NT2/D1 (cell line): ENCODE data around the gene MOB2.

Experiments
- DNase-seq: peaks from one replicate; pipeline ENCODE4 v3.0.0-alpha.2; 2011; ENCODE audit warnings: low read depth, low spot score
- H3K27me3 ChIP-seq: 2 replicates; pipeline ENCODE4 v1.6.0; 2011; ENCODE audit warnings: mild to moderate bottlenecking; ENCODE audit not compliant: insufficient read length, insufficient read depth
- H3K36me3 ChIP-seq: 2 replicates; pipeline ENCODE4 v1.6.1; 2011; ENCODE audit warnings: mild to moderate bottlenecking, low read length, mixed read lengths; ENCODE audit not compliant: insufficient read depth, insufficient read length
- H3K4me1 ChIP-seq: 2 replicates; pipeline ENCODE4 v1.5.1; 2011; ENCODE audit not compliant: insufficient read depth, insufficient read length
- H3K4me3 ChIP-seq: 2 replicates; pipeline ENCODE4 v1.5.1; 2011; ENCODE audit warnings: low read depth; ENCODE audit not compliant: insufficient read length
- H3K9ac ChIP-seq: 2 replicates; pipeline ENCODE4 v1.6.0; 2011; ENCODE audit warnings: low read depth; ENCODE audit not compliant: insufficient read length
- H3K9me3 ChIP-seq: 2 replicates; pipeline ENCODE4 v1.5.1; 2011; ENCODE audit warnings: mild to moderate bottlenecking, low read length; ENCODE audit not compliant: insufficient read depth
- SUZ12 ChIP-seq: IDR thresholded peaks from 2 replicates; pipeline ENCODE4 v1.6.1; 2011; ENCODE audit not compliant: insufficient read length, insufficient read depth; ENCODE audit errors: extremely low read depth
- YY1 ChIP-seq: IDR thresholded peaks from 2 replicates; pipeline ENCODE4 v1.6.1; 2011; ENCODE audit not compliant: insufficient read length, insufficient read depth
- ZNF274 ChIP-seq: IDR thresholded peaks from 2 replicates; pipeline ENCODE4 v1.6.1; 2011; ENCODE audit warnings: mild to moderate bottlenecking, low read depth, low read length

The MOB2 gene

DNA sequence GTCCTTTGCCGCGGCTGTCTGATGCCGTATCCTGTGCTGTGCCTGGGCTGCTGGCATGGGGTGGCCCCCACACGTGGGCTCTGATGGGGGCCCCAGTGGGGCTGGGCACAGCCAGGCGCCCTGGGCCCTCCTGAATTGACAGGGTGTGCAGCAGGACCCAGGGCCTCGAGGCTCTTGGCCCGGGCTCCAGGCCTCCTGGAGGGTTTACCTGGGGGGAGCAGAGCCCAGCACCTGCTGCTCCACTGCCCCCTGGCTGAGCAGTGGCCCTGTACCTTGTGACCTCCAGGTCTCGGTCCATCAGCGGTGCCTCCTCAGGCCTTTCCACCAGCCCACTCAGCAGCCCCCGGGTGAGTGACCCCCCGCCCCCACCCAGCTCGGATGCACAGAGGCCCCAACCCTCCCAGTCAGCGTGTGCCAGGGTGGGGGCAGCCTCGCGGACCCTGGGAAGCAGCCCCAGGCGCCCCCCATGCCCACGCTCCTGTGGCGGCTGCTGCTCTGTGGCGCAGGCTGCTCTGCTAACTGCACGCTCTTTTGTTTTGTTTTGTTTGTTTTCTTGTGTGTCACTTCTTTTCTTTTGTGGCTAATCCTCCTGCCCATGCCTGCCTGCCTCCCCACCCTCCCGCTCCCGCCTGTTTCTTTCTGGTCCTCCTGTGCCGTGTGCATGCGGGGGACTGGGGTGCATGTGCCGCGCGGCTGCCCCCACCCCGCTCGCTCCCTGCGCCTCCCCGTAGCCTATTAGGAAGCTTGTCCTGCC is 36.9 kb downstream of the MOB2 start:
- H3K27me3 ChIP-seq = no peaks in the 10 kb centered on the region
- H3K4me1 ChIP-seq = peaks cover 8% of the 10 kb centered on the region
- no peak overlapping the region for H3K4me3 ChIP-seq
- H3K36me3 ChIP-seq = no peaks in the 10 kb centered on the region
- TF ChIP-seq SUZ12 (no peak), ZNF274 (no peak), YY1 (no peak)
- no peak overlapping the region for H3K9ac ChIP-seq
- DNase-seq = no peak
- H3K9me3 ChIP-seq = no peaks in the 10 kb centered on the region

DNA sequence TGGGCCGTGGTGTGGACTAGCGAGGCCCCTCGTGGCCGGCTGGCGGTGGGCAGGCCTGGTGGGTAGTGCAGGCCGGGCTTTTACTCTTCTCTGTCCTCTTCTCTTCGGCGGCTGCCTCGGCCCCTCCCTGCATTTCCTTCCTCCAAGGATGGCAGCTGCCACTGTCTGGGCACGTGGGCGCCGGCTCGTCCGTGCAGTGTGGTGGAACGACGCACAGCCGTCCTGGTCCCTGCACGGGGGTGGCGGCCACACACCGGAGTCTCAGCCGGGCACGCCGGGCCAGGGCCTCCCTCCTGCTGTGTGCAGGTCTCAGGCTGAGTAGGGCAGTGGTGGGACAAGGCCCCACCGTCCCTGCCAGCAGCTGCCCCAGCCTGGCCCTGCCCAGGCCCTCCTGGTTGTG is 37.7 kb downstream of the MOB2 start:
- no peaks in the 10 kb centered on the region for H3K27me3 ChIP-seq
- no peak for DNase-seq
- H3K9ac ChIP-seq = no peak overlapping the region
- no peak overlapping the region for H3K4me3 ChIP-seq
- TF ChIP-seq ZNF274 (no peak), SUZ12 (no peak), YY1 (no peak)
- peaks cover 8% of the 10 kb centered on the region for H3K4me1 ChIP-seq
- H3K36me3 ChIP-seq = peaks cover 4% of the 10 kb centered on the region
- H3K9me3 ChIP-seq = no peaks in the 10 kb centered on the region

DNA sequence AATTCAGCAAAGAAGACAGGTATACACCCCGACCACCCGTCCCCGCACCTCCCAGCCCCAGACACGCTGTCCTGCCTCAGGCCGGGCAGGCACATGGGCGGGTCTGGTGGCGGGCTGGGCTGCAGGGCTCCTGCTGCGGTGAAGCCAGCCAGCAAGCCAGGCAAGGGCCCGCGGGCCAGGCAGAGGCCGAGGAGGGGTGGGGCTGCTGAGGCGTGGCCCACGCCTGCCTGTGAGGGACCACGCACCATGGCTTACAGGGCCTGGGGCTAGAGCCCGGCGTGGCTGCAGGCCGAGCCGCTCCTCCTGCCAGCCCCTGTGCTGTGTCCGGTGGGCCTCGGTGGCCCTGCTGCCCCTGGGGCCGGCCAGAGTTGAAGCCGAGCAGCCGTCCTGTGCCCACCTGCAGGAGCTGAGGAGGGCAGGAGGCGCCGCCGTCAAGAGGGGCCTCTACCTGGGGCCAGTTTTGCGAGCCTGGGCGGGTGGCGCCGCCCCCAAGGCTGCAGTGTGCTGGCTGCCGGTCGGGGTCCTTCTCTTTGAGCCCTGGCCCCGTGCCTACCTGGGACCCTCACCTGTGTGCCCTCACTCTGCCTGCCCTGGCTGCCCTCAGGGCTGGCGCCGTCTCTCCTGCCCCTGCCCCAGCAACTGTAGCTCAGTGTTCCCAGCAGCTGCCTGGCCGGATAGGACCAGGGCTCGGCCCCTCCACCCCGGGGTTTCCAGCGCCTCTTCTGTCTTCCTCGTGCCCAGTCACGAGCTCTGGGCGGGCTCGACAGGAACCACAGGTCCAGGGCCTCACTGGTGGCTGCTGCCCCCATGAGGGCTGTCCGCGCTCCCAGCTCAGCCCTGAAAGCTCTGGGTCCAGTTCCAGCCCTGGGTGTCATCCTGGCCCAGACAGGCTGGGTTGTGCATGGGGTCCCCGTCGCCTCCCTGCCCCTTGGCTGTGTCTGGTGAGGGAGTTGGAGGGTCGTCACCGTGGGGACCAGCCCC is 38.4 kb downstream of the MOB2 start:
- Histone ChIP-seq H3K27me3 (no peaks in the 10 kb centered on the region), H3K36me3 (peaks cover 4% of the 10 kb centered on the region), H3K4me3 (no peak overlapping the region), H3K9ac (no peak overlapping the region), H3K4me1 (peaks cover 8% of the 10 kb centered on the region), H3K9me3 (no peaks in the 10 kb centered on the region)
- DNase-seq = no peak
- TF ChIP-seq SUZ12 (no peak), YY1 (no peak), ZNF274 (no peak)

DNA sequence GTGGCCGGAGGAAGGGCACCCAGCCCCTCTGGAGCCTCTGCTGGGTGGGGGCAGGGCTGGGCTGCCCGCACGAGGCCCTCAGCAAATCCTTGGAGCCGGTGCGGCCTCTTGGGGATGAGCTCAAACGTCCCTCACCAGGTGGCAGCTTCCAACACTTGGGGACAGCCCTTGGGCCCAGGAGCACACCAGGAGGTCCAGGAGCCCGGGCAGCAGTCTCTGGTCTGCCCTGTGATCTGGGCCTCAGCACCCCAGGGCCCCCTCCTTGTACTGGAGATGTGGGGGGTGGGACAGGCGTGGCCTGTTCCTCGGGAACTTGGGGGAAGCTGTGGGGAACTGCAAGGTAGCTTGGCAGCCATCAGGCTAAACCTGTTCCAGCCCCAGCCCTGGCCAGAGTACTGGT is 40.0 kb downstream of the MOB2 start:
- H3K4me3 ChIP-seq = no peak overlapping the region
- no peak for DNase-seq
- H3K9ac ChIP-seq = no peak overlapping the region
- H3K27me3 ChIP-seq = no peaks in the 10 kb centered on the region
- H3K9me3 ChIP-seq = no peaks in the 10 kb centered on the region
- no peak for TF ChIP-seq ZNF274
- no peak for TF ChIP-seq YY1
- TF ChIP-seq SUZ12 = no peak
- H3K36me3 ChIP-seq = peaks cover 4% of the 10 kb centered on the region
- H3K4me1 ChIP-seq = peaks cover 11% of the 10 kb centered on the region

DNA sequence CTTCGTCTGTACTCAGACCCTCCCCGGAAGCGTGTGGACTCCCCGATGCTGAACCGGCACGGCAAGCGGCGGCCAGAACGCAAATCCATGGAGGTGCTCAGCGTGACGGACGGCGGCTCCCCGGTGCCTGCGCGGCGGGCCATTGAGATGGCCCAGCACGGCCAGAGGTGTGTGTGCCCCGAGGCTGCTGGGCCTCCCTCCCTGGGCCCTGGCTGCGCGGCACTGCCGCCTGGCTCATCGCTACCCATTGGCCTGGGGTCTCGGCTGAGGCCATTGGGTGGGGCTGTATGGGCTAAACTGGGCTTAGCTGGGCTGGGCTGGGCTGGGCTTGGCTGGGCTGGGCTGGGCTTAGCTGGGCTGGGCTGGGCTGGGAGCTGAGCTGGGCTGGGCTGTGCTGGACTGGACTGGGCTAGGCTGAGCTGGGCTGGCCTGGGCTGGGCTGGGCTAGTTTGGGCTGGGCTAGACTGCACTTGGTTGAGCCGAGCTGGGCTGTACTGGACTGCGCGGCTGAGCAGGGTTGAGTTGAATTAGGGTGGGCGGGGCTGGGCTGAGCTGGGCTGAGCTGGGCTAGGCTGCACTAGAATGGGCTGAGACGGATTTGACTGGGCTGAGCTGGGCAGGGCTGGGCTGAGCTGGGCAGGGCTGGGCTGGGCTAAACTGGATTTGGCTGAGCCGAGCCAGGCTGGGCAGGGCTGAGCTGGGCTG is 40.7 kb downstream of the MOB2 start:
- Histone ChIP-seq H3K4me3 (no peak overlapping the region), H3K36me3 (peaks cover 4% of the 10 kb centered on the region), H3K4me1 (peaks cover 11% of the 10 kb centered on the region), H3K9me3 (no peaks in the 10 kb centered on the region), H3K27me3 (no peaks in the 10 kb centered on the region), H3K9ac (no peak overlapping the region)
- DNase-seq = no peak
- TF ChIP-seq SUZ12 = no peak
- no peak for TF ChIP-seq ZNF274
- TF ChIP-seq YY1 = no peak

DNA sequence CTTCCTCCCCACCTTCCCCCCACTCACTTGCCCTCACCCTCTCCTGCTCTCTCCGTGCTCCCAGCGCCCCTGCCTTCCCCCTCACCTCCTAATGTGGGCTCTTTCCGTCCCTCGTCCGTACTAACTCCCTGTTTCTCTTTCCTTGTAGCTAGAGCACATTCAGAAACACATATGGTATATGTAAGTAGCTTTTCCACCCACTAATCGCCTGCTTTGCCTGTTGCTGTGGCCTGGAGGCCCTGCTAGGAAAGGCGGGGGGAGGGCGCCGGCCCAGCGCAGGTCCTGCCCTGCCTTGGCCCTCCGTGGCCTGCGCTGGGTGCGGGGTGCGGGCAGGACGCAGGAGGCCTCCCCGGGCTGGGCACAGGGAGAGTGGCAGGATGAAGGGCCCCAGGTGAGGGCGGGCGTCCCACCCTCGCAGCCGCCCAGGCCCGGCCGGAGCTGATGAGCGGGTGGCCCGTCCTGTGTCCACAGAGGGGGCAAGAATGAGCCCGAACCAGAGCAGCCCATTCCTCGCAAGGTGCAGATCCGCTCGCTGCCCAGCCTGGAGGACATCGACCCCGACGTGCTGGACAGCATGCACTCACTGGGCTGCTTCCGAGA is 41.7 kb downstream of the MOB2 start:
- peaks cover 4% of the 10 kb centered on the region for H3K36me3 ChIP-seq

More for the DNA sequence above, 41.7 kb downstream of the MOB2 start:
- TF ChIP-seq ZNF274 = no peak
- no peak overlapping the region for H3K4me3 ChIP-seq
- H3K9ac ChIP-seq = no peak overlapping the region
- no peaks in the 10 kb centered on the region for H3K27me3 ChIP-seq
- no peaks in the 10 kb centered on the region for H3K9me3 ChIP-seq
- DNase-seq = no peak
- H3K4me1 ChIP-seq = peaks cover 11% of the 10 kb centered on the region
